ENCODE measurements around the gene CYP26B1. TPM values are rescaled to one million over a fixed set of nuclear protein-coding genes. Genes with fewer than 3 reads are reported as not detected.

CYP26B1 gene
- total RNA-seq, 1 experiment from 2014 or later, result 0.20 TPM

GRCh38 chr2:72180351-72180750 lies 32.7 kb upstream of the CYP26B1 start:
- Mint-ChIP-seq H3K9me3 (no peaks in the 10 kb centered on the region; a peak in 1 of 5 replicates), H3K4me3 (no peak overlapping the region), H3K27ac (no peak overlapping the region), H3K4me1 (peaks cover 4 to 6% of the 10 kb centered on the region in 2 experiments; a peak in 3 of 4 replicates), H3K27me3 (ENCODE audit: low read depth) (no peaks in the 10 kb centered on the region), H3K36me3 (ENCODE audit: insufficient read depth in 1 of 3, low read depth in 3 of 3) (peaks cover 0 to 25% (median 3%) of the 10 kb centered on the region in 3 experiments; a peak in 5 of 7 replicates)
- Histone ChIP-seq H3T11ph (ENCODE audit: low read length) (no peak overlapping the region), H3K4ac (ENCODE audit: low read depth, low read length) (no peak overlapping the region), H2BK120ac (ENCODE audit: low read depth, low read length, poor library complexity, severe bottlenecking) (no peak overlapping the region), H4K20me1 (ENCODE audit: control insufficient read depth, insufficient read depth, insufficient read length) (no peaks in the 10 kb centered on the region), H3K4me2 (ENCODE audit: insufficient read depth, insufficient read length, low read length) (no peak overlapping the region), H2AFZ (ENCODE audit: low read length) (no peak overlapping the region), H4K91ac (ENCODE audit: insufficient read length, low read depth, low read length) (no peak overlapping the region), H4K8ac (replicated peaks; ENCODE audit: insufficient read length, low read depth, low read length) (no peak overlapping the region), H2BK20ac (ENCODE audit: low read depth, low read length, poor library complexity, severe bottlenecking) (no peak overlapping the region), H3K14ac (ENCODE audit: insufficient read depth, low read length) (no peak overlapping the region), H4K5ac (ENCODE audit: insufficient read length, low read depth, low read length) (no peak overlapping the region), H2AK5ac (ENCODE audit: insufficient read length, low read length) (no peak overlapping the region), H3K4me1 (ENCODE audit: insufficient read depth, low read length) (no peaks in the 10 kb centered on the region), H3K79me2 (ENCODE audit: insufficient read depth, low read length) (no peaks in the 10 kb centered on the region), H3K23me2 (ENCODE audit: insufficient read length, low read depth, low read length, poor library complexity, severe bottlenecking) (no peaks in the 10 kb centered on the region), H3K9me3 (ENCODE audit: control insufficient read depth, low read depth, low read length) (no peaks in the 10 kb centered on the region), H3K9ac (ENCODE audit: extremely low read depth, insufficient read length, low read length) (no peak overlapping the region), H2BK15ac (ENCODE audit: low read depth, low read length) (no peak overlapping the region), H3K27me3 (ENCODE audit: insufficient read depth, low read length) (no peaks in the 10 kb centered on the region), H3K27ac (ENCODE audit: insufficient read length, low read depth, low read length) (no peak overlapping the region), H3K18ac (ENCODE audit: insufficient read length, low read depth, low read length) (no peak overlapping the region), H3K56ac (ENCODE audit: insufficient read length, low read depth, low read length) (no peak overlapping the region), H3K23ac (ENCODE audit: insufficient read length, low read depth, low read length) (no peak overlapping the region), H2BK12ac (ENCODE audit: insufficient read length, low read depth, low read length) (no peak overlapping the region), H2BK5ac (ENCODE audit: insufficient read length, low read length) (no peak overlapping the region), H3K79me1 (ENCODE audit: insufficient read depth, low read depth, low read length, poor library complexity, severe bottlenecking) (no peaks in the 10 kb centered on the region)
- TF ChIP-seq, protein P1, sequence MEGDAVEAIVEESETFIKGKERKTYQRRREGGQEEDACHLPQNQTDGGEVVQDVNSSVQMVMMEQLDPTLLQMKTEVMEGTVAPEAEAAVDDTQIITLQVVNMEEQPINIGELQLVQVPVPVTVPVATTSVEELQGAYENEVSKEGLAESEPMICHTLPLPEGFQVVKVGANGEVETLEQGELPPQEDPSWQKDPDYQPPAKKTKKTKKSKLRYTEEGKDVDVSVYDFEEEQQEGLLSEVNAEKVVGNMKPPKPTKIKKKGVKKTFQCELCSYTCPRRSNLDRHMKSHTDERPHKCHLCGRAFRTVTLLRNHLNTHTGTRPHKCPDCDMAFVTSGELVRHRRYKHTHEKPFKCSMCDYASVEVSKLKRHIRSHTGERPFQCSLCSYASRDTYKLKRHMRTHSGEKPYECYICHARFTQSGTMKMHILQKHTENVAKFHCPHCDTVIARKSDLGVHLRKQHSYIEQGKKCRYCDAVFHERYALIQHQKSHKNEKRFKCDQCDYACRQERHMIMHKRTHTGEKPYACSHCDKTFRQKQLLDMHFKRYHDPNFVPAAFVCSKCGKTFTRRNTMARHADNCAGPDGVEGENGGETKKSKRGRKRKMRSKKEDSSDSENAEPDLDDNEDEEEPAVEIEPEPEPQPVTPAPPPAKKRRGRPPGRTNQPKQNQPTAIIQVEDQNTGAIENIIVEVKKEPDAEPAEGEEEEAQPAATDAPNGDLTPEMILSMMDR (conservative IDR thresholded peaks at IDR 0.05), result no peak
- no CpG with 5 or more reads among the region's 1 CpG for WGBS (ENCODE audit: extremely low coverage, insufficient read length, low lambda C conversion rate)
- no peak for DNase-seq
